ENCODE data around the gene TSEN15.

DNA sequence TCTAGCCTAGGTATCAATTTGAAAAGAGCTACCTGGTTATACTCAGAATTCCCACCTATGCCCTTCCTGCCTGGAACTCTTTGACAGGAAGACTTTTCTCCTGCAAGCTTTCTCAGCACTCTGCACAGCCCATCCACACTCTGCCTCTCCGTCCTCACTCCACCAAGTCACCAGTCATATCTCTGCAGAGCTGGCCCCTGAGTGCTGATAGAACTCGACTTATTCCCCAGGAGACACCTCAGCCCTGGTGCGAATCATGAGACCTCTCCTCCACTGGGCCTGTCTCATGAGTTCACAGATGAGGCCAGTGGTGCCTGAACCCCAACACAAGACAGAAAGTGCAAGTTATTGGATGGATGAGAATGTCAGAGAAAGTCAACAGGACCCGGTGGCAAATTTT lies 46.0 kb upstream of the TSEN15 start:
- no peak for TF ChIP-seq CTCF (IDR thresholded peaks at IDR 0.05 in 2 of 3, conservative IDR thresholded peaks at IDR 0.05 in 1 of 3; ENCODE audit: borderline replicate concordance in 1 of 3, insufficient read depth in 1 of 3, low read depth in 2 of 3, low read length in 2 of 3)
- TF ChIP-seq EZH2 (IDR thresholded peaks at IDR 0.05): no peak
- no peak for TF ChIP-seq TCF7L2 (IDR thresholded peaks at IDR 0.05; ENCODE audit: borderline replicate concordance, extremely low read depth, insufficient read depth, insufficient read length)
- TF ChIP-seq ZFX (IDR thresholded peaks at IDR 0.05): no peak
- no peak for TF ChIP-seq POLR2A (IDR thresholded peaks at IDR 0.05; ENCODE audit: borderline replicate concordance, extremely low read depth, insufficient read depth, insufficient read length)
- TF ChIP-seq ZNF274 (IDR thresholded peaks at IDR 0.05; ENCODE audit: low read depth, low read length): no peak
- no peak for TF ChIP-seq EGR1 (IDR thresholded peaks at IDR 0.05; ENCODE audit: low read depth)
- TF ChIP-seq, protein P1, sequence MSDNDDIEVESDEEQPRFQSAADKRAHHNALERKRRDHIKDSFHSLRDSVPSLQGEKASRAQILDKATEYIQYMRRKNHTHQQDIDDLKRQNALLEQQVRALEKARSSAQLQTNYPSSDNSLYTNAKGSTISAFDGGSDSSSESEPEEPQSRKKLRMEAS (IDR thresholded peaks at IDR 0.05): no peak
- no peak for TF ChIP-seq POLR2AphosphoS5 (IDR thresholded peaks at IDR 0.05; ENCODE audit: low read depth, low read length)
- no peak for TF ChIP-seq EZH2phosphoT487 (IDR thresholded peaks at IDR 0.05; ENCODE audit: borderline replicate concordance)
